ENCODE measurements around the gene PRIM2. TPM values are rescaled to one million over a fixed set of nuclear protein-coding genes. Genes with fewer than 3 reads are reported as not detected.

Gene PRIM2
- total RNA-seq, 1 experiment from 2014 or later: 24.7 TPM

DNA sequence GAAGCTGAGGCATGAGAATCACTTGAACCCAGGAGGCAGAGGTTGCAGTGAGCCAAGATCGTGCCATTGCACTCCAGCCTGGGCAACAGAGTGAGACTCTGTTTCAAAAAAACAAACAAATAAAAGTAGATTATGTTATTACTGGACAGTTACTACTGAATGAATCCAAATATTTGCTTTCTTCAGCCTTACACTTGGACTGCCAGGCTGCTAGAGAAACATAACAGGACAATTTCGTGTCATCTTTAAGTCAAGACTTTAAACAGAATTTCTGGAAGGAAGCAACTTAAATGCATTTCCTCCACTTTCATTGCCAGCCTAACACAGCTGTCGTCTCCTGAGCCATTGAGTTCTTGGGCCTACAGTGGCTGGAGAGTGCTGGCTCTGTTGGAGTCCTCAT, 42.0 kb upstream of the PRIM2 start:
- Mint-ChIP-seq H3K9me3 (ENCODE audit: unreplicated experiment) (peaks cover 10% of the 10 kb centered on the region), H3K27ac (ENCODE audit: unreplicated experiment) (no peak overlapping the region), H3K27me3 (ENCODE audit: insufficient read depth, unreplicated experiment) (peaks cover 5% of the 10 kb centered on the region), H3K4me3 (ENCODE audit: unreplicated experiment) (no peak overlapping the region), H3K36me3 (ENCODE audit: insufficient read depth, unreplicated experiment) (no peaks in the 10 kb centered on the region), H3K4me1 (ENCODE audit: low read depth, unreplicated experiment) (no peaks in the 10 kb centered on the region)
- no peak for DNase-seq
- intact Hi-C loops (cut with micrococcal nuclease; ENCODE audit: unreplicated experiment): no loop called here
- TF ChIP-seq, protein P1, sequence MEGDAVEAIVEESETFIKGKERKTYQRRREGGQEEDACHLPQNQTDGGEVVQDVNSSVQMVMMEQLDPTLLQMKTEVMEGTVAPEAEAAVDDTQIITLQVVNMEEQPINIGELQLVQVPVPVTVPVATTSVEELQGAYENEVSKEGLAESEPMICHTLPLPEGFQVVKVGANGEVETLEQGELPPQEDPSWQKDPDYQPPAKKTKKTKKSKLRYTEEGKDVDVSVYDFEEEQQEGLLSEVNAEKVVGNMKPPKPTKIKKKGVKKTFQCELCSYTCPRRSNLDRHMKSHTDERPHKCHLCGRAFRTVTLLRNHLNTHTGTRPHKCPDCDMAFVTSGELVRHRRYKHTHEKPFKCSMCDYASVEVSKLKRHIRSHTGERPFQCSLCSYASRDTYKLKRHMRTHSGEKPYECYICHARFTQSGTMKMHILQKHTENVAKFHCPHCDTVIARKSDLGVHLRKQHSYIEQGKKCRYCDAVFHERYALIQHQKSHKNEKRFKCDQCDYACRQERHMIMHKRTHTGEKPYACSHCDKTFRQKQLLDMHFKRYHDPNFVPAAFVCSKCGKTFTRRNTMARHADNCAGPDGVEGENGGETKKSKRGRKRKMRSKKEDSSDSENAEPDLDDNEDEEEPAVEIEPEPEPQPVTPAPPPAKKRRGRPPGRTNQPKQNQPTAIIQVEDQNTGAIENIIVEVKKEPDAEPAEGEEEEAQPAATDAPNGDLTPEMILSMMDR (IDR thresholded peaks at IDR 0.05; ENCODE audit: insufficient read depth in 1 of 2, low read depth in 1 of 2, low read length in 1 of 2, severe bottlenecking in 1 of 2, unreplicated experiment in 1 of 2): no peak
- Histone ChIP-seq H3K36me3 (ENCODE audit: control insufficient read depth, insufficient read depth, low read length) (no peaks in the 10 kb centered on the region), H3K9me3 (no peaks in the 10 kb centered on the region), H3K4me1 (no peaks in the 10 kb centered on the region), H3K27me3 (replicated peaks; ENCODE audit: control insufficient read depth, insufficient read depth, low read length) (no peaks in the 10 kb centered on the region), H3K4me3 (ENCODE audit: low read depth, low read length) (no peak overlapping the region)
- ChIA-PET POLR2A (no interaction called here), CTCF (no interaction called here)
- no TSS peak for BruUV-seq (replicated peaks)

DNA sequence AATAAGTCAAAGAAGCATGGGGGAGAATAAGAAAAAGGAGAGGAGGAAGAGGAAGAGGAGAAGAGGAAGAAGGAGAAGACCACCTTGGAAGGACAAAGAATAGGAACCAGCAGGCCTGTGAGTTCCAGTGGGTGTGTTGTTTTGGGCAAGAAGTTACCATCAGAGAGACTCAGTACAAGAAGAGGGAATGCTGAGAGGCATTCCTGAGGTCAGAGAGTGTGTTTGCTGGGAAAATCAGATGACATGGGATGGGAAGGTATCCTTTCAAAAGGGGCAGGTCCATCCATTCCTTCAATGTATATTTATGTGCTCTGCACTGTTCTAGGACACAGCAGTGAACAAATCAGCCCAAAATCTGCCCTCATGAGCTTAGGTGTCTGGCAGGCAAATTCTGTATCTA, 40.5 kb upstream of the PRIM2 start:
- Mint-ChIP-seq H3K27me3 (ENCODE audit: insufficient read depth, unreplicated experiment) (peaks cover 5% of the 10 kb centered on the region), H3K4me1 (ENCODE audit: low read depth, unreplicated experiment) (no peaks in the 10 kb centered on the region), H3K27ac (ENCODE audit: unreplicated experiment) (no peak overlapping the region), H3K9me3 (ENCODE audit: unreplicated experiment) (peaks cover 10% of the 10 kb centered on the region), H3K4me3 (ENCODE audit: unreplicated experiment) (no peak overlapping the region), H3K36me3 (ENCODE audit: insufficient read depth, unreplicated experiment) (no peaks in the 10 kb centered on the region)
- intact Hi-C loops (cut with micrococcal nuclease; ENCODE audit: unreplicated experiment): no loop called here
- Histone ChIP-seq H3K27me3 (replicated peaks; ENCODE audit: control insufficient read depth, insufficient read depth, low read length) (no peaks in the 10 kb centered on the region), H3K9me3 (no peaks in the 10 kb centered on the region), H3K4me1 (no peaks in the 10 kb centered on the region), H3K36me3 (ENCODE audit: control insufficient read depth, insufficient read depth, low read length) (no peaks in the 10 kb centered on the region), H3K4me3 (ENCODE audit: low read depth, low read length) (no peak overlapping the region)
- DNase-seq: no peak
- POLR2A ChIA-PET: interaction anchor here (0.6 kb wide), 1 partner anchor 8 kb away, joined by 3 read pairs; no protein-coding TSS in a partner anchor
- TF ChIP-seq, protein P1 (IDR thresholded peaks at IDR 0.05; ENCODE audit: insufficient read depth in 1 of 2, low read depth in 1 of 2, low read length in 1 of 2, severe bottlenecking in 1 of 2, unreplicated experiment in 1 of 2): no peak
- CTCF ChIA-PET: no interaction called here
- no TSS peak for BruUV-seq (replicated peaks)

GRCh38 chr6:57278570-57278969, 38.9 kb upstream of the PRIM2 start:
- Histone ChIP-seq H3K9me3 (no peaks in the 10 kb centered on the region), H3K4me1 (no peaks in the 10 kb centered on the region), H3K36me3 (ENCODE audit: control insufficient read depth, insufficient read depth, low read length) (no peaks in the 10 kb centered on the region), H3K4me3 (ENCODE audit: low read depth, low read length) (no peak overlapping the region), H3K27me3 (replicated peaks; ENCODE audit: control insufficient read depth, insufficient read depth, low read length) (no peaks in the 10 kb centered on the region)
- TF ChIP-seq, protein P1 (IDR thresholded peaks at IDR 0.05; ENCODE audit: insufficient read depth in 1 of 2, low read depth in 1 of 2, low read length in 1 of 2, severe bottlenecking in 1 of 2, unreplicated experiment in 1 of 2): no peak
- Mint-ChIP-seq H3K4me3 (ENCODE audit: unreplicated experiment) (no peak overlapping the region), H3K27ac (ENCODE audit: unreplicated experiment) (no peak overlapping the region), H3K9me3 (ENCODE audit: unreplicated experiment) (peaks cover 1% of the 10 kb centered on the region), H3K4me1 (ENCODE audit: low read depth, unreplicated experiment) (no peaks in the 10 kb centered on the region), H3K27me3 (ENCODE audit: insufficient read depth, unreplicated experiment) (peaks cover 5% of the 10 kb centered on the region), H3K36me3 (ENCODE audit: insufficient read depth, unreplicated experiment) (no peaks in the 10 kb centered on the region)
- CTCF ChIA-PET: no interaction called here
- POLR2A ChIA-PET: no interaction called here
- no peak for DNase-seq
- intact Hi-C loops (cut with micrococcal nuclease; ENCODE audit: unreplicated experiment): no loop called here
- no TSS peak for BruUV-seq (replicated peaks)

All from Caco-2 (cell line).